Smooth muscle cell (in vitro differentiated cells): ENCODE measurements around the gene ZNF287. TPM values are rescaled to one million over a fixed set of nuclear protein-coding genes. Genes with fewer than 3 reads are reported as not detected.
"Not testable (repeated sequence)": the region's sequence is repeated elsewhere in the genome, so short reads cannot be mapped to it uniquely, and the experiment has no call there.

ENCODE experiments used
- DNase-seq: peaks from one replicate; lab custom pipeline; 2025; ENCODE audit not compliant: unreplicated experiment; lab: John Stamatoyannopoulos, UW
- H2AFZ ChIP-seq: fragments of 200-600 bp; sonication (generic); 2 replicates; pipeline ENCODE4 v1.6.0; 2016; ENCODE audit warnings: antibody characterized with exemption, low read depth, mild to moderate bottlenecking
- H3F3A ChIP-seq: fragments of 200-600 bp; sonication (generic); 2 replicates; pipeline ENCODE4 v1.6.0; 2017; ENCODE audit warnings: antibody characterized with exemption, low read depth
- H3K27ac ChIP-seq: fragments of 200-600 bp; sonication (generic); 2 replicates; pipeline ENCODE4 v1.5.1; 2016; ENCODE audit warnings: low read depth, mild to moderate bottlenecking
- H3K27me3 ChIP-seq: fragments of 200-600 bp; sonication (generic); 2 replicates; pipeline ENCODE4 v1.6.1; 2016; ENCODE audit warnings: low read depth, mild to moderate bottlenecking
- H3K36me3 ChIP-seq: fragments of 200-600 bp; sonication (generic); 2 replicates; pipeline ENCODE4 v1.5.1; 2016; ENCODE audit warnings: low read depth
- H3K4me1 ChIP-seq: fragments of 200-600 bp; sonication (generic); 2 replicates; pipeline ENCODE4 v1.5.1; 2016; ENCODE audit warnings: low read depth
- H3K4me2 ChIP-seq: fragments of 200-600 bp; sonication (generic); 2 replicates; pipeline ENCODE4 v1.6.0; 2016; ENCODE audit warnings: mild to moderate bottlenecking
- H3K4me3 ChIP-seq: fragments of 200-600 bp; sonication (generic); 2 replicates; pipeline ENCODE4 v1.5.1; 2016; ENCODE audit warnings: mild to moderate bottlenecking
- H3K79me2 ChIP-seq: fragments of 200-600 bp; sonication (generic); 2 replicates; pipeline ENCODE4 v1.6.0; 2016; ENCODE audit warnings: low read depth, mild to moderate bottlenecking
- H3K9ac ChIP-seq: fragments of 200-600 bp; sonication (generic); 2 replicates; pipeline ENCODE4 v1.6.0; 2016; ENCODE audit warnings: low read depth
- H3K9me3 ChIP-seq: fragments of 200-600 bp; sonication (generic); replicated peaks from 2 replicates; pipeline ENCODE4 v1.5.1; 2016; ENCODE audit warnings: low read depth
- H4K20me1 ChIP-seq: fragments of 200-600 bp; sonication (generic); 2 replicates; pipeline ENCODE4 v1.6.0; 2016; ENCODE audit warnings: low read depth
- WGBS: methylation state at CpG from one replicate; pipeline ENCODE4 v1.1.7; 2016; ENCODE audit warnings: low lambda C conversion rate; 5-methylcytosine and 5-hydroxymethylcytosine counted together
- polyA plus RNA-seq: library from polyadenylated mRNA; unstranded; fragments of >200 nt; fragmentation: Nextera tagmentation; extraction: Ambion mirVana; gene quantifications from 2 replicates; pipeline ENCODE4 v1.2.1, GENCODE V29; 2016
- total RNA-seq: library from RNA; depleted of rRNA; stranded (reverse); fragments of >200 nt; gene quantifications from 2 replicates; pipeline ENCODE4 v1.2.3, GENCODE V29; 2014
- TF ChIP-seq, protein P1 (sequence below): fragments of 200-600 bp; sonication (generic); IDR thresholded peaks from 2 replicates; pipeline ENCODE4 v1.5.1; 2017; ENCODE audit warnings: borderline replicate concordance, mild to moderate bottlenecking, antibody characterized with exemption; ENCODE audit not compliant: insufficient read depth, poor library complexity, severe bottlenecking

The ZNF287 gene
- total and polyA plus RNA-seq, 2 experiments from 2014 or later: 17.7 to 25.8 TPM

DNA sequence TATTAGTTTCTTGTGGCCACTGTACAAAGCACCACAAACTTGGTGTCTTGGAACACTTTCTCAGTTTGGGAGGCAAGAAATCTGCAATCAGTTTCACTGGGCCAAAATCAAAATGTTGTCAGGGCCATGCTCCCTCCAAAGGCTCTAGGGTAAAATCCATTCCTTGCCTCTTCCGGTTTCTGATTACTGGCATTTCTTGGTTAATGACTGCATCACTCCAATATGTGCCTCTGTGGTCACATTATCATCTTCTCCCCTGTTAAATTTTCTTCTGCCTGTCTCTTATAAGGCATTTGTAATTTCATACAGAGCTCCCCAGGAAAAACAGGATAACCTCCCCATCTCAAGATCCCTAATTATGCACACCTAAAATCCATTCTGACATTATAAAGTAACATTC lies 34.8 kb downstream of the ZNF287 start:
- TF ChIP-seq, protein P1, sequence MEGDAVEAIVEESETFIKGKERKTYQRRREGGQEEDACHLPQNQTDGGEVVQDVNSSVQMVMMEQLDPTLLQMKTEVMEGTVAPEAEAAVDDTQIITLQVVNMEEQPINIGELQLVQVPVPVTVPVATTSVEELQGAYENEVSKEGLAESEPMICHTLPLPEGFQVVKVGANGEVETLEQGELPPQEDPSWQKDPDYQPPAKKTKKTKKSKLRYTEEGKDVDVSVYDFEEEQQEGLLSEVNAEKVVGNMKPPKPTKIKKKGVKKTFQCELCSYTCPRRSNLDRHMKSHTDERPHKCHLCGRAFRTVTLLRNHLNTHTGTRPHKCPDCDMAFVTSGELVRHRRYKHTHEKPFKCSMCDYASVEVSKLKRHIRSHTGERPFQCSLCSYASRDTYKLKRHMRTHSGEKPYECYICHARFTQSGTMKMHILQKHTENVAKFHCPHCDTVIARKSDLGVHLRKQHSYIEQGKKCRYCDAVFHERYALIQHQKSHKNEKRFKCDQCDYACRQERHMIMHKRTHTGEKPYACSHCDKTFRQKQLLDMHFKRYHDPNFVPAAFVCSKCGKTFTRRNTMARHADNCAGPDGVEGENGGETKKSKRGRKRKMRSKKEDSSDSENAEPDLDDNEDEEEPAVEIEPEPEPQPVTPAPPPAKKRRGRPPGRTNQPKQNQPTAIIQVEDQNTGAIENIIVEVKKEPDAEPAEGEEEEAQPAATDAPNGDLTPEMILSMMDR: no peak
- DNase-seq: no peak
- no peak overlapping the region for H3K9ac ChIP-seq

DNA sequence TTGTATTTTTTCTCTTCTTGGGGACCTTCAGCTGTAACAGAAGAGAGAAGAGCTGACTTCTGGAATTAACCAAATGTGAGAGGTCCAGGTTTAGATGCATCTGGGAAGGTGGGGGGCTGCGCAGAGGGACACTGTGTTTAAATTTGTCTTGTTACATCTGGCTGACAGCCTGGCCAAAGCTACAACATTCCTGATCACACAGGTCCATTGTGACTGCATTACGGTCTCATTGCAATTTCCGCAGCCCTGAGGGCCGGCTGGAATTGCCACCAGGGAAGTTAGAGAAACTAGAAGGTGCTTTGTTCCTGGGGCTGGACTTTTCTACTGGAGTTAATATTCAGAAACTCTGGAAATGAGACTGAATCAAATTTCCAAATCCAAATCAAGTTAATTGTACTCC lies 39.1 kb downstream of the ZNF287 start:
- WGBS: 81% methylated on average over 4 of the region's 4 CpGs
- peaks cover 13% of the 10 kb centered on the region for H3K27me3 ChIP-seq
- no peaks in the 10 kb centered on the region for H3F3A ChIP-seq
- no peaks in the 10 kb centered on the region for H3K36me3 ChIP-seq
- no peak overlapping the region for H3K4me3 ChIP-seq
- H3K79me2 ChIP-seq: no peaks in the 10 kb centered on the region
- H3K9me3 ChIP-seq: no peaks in the 10 kb centered on the region
- TF ChIP-seq, protein P1: no peak
- H3K9ac ChIP-seq: no peak overlapping the region
- no peak overlapping the region for H3K27ac ChIP-seq
- no peak overlapping the region for H2AFZ ChIP-seq
- H4K20me1 ChIP-seq: no peaks in the 10 kb centered on the region
- no peak for DNase-seq
- H3K4me2 ChIP-seq: no peak overlapping the region
- H3K4me1 ChIP-seq: peaks cover under 1% of the 10 kb centered on the region

More for the DNA sequence above, 34.8 kb downstream of the ZNF287 start:
- Histone ChIP-seq H4K20me1 (no peaks in the 10 kb centered on the region), H3K27ac (no peak overlapping the region), H2AFZ (no peak overlapping the region), H3K27me3 (peaks cover under 1% of the 10 kb centered on the region), H3K36me3 (no peaks in the 10 kb centered on the region), H3K79me2 (no peaks in the 10 kb centered on the region), H3K4me1 (peaks cover 5% of the 10 kb centered on the region), H3K9me3 (no peaks in the 10 kb centered on the region), H3K4me3 (no peak overlapping the region), H3K4me2 (peak overlapping the region; percentile 33), H3F3A (no peaks in the 10 kb centered on the region)
- 76% methylated on average over 1 of the region's 1 CpG for WGBS

DNA sequence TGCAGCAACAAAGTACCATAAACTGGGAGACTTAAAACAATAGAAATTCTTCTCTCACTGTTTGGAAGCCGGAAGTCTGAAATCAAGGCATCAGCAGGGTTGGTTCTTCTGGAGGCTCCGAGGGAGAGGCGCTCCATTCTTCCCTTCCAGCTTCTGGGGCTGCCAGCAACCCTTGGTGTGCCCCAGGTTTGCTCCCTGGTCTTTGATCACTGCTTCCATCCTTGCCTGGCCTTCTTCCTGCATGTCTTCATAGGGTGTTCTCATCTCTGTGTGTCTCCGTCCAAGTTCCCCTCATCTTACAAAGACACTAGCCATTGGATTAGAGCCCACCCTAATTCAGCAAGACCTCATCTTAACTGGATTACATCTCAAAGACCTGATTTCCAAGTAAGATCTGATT lies 41.7 kb downstream of the ZNF287 start:
- peaks cover 13% of the 10 kb centered on the region for H3K27me3 ChIP-seq
- TF ChIP-seq, protein P1: no peak
- no peak overlapping the region for H3K4me3 ChIP-seq
- no peaks in the 10 kb centered on the region for H3K79me2 ChIP-seq
- DNase-seq: no peak
- no peaks in the 10 kb centered on the region for H3F3A ChIP-seq
- 91% methylated on average over 4 of the region's 4 CpGs for WGBS
- H3K4me2 ChIP-seq: no peak overlapping the region
- H3K9me3 ChIP-seq: no peaks in the 10 kb centered on the region
- H3K36me3 ChIP-seq: no peaks in the 10 kb centered on the region
- H4K20me1 ChIP-seq: no peaks in the 10 kb centered on the region
- H3K4me1 ChIP-seq: no peaks in the 10 kb centered on the region
- no peak overlapping the region for H3K9ac ChIP-seq
- H2AFZ ChIP-seq: no peak overlapping the region
- no peak overlapping the region for H3K27ac ChIP-seq

DNA sequence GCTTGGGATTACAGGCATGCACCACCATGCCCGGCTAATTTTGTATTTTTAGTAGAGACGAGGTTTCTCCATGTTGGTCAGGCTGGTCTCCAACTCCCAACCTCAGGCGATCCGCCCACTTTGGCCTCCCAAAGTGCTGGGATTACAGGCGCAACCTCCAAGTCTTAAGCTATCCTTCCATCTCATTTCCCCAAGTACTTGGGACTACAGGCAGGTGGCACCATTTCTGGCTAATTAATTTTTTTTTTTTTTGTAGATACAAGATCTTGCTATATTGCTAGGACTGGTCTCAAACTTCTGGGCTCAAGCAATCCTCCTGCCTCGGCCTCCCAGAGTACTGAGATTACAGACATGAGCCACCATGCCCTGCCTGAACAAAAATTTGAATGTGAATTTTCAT lies 43.4 kb downstream of the ZNF287 start:
- H3F3A ChIP-seq, DNase-seq, H4K20me1 ChIP-seq, H3K4me3 ChIP-seq, H2AFZ ChIP-seq, H3K4me2 ChIP-seq, H3K4me1 ChIP-seq, H3K9me3 ChIP-seq, H3K9ac ChIP-seq, H3K27ac ChIP-seq, H3K79me2 ChIP-seq, H3K36me3 ChIP-seq: not testable (repeated sequence)
- H3K27me3 ChIP-seq: peaks cover 13% of the 10 kb centered on the region
- WGBS: 91% methylated on average over 6 of the region's 6 CpGs
- TF ChIP-seq, protein P1: peak; percentile 17
